Measurements from ENCODE around the gene FCRL2. TPM values are rescaled to one million over a fixed set of nuclear protein-coding genes. Genes with fewer than 3 reads are reported as not detected.

The FCRL2 gene
- polyA plus RNA-seq, 3 donors, result 0.65 TPM; not detected in 2

- peaks cover 1 to 11% (median 7%) of the 10 kb centered on the region in 3 donors for H3K27me3 Mint-ChIP-seq (ENCODE audit: low read depth in 3 of 3)
- Histone ChIP-seq H3K27me3 (ENCODE audit: control insufficient read depth in 2 of 2, insufficient read depth in 2 of 2, low read length in 2 of 2) (no peaks in the 10 kb centered on the region), H3K4me3 (replicated peaks in 1 of 3; ENCODE audit: low read depth in 2 of 3, low read length in 3 of 3) (no peak overlapping the region), H3K4me2 (replicated peaks; ENCODE audit: extremely low read depth, low read length, poor library complexity, severe bottlenecking) (no peak overlapping the region), H3K9me3 (replicated peaks in 1 of 2; ENCODE audit: control insufficient read depth in 1 of 2, insufficient read depth in 1 of 2, low read length in 2 of 2) (no peaks in the 10 kb centered on the region), H3K9ac (ENCODE audit: insufficient read depth, low read length, poor library complexity, severe bottlenecking) (no peak overlapping the region), H3K79me2 (ENCODE audit: insufficient read depth, low read length) (no peaks in the 10 kb centered on the region), H3K36me3 (replicated peaks in 1 of 2; ENCODE audit: control insufficient read depth in 1 of 2, insufficient read depth in 2 of 2, low read length in 2 of 2) (no peaks in the 10 kb centered on the region), H4K20me1 (ENCODE audit: insufficient read depth, low read length) (no peaks in the 10 kb centered on the region), H2AFZ (ENCODE audit: insufficient read depth, low read depth, low read length, poor library complexity, severe bottlenecking) (no peak overlapping the region), H3K4me1 (ENCODE audit: control insufficient read depth in 1 of 2, insufficient read depth in 2 of 2, low read length in 2 of 2) (peaks cover 27 to 30% of the 10 kb centered on the region in 2 donors), H3K27ac (ENCODE audit: low read depth in 1 of 2, low read length in 2 of 2) (no peak overlapping the region)
- 100% methylated on average over 2 of the region's 3 CpGs for WGBS (ENCODE audit: insufficient coverage)
- intact Hi-C loops (cut with micrococcal nuclease), result no loop called here
- peaks cover 29% of the 10 kb centered on the region for H3K4me1 Mint-ChIP-seq
- peaks cover 0 to 4% (median 2%) of the 10 kb centered on the region in 7 donors for H3K9me3 Mint-ChIP-seq
- no peak for TF ChIP-seq CTCF (IDR thresholded peaks at IDR 0.05)
- no peak for DNase-seq
- no peaks in the 10 kb centered on the region for H3K36me3 Mint-ChIP-seq
- H3K4me3 Mint-ChIP-seq, result no peak overlapping the region
- H3K27ac Mint-ChIP-seq, result no peak overlapping the region
Observed at GRCh38 chr1:157784801-157785200, 7.9 kb upstream of the FCRL2 start.

- peaks cover 1 to 11% (median 7%) of the 10 kb centered on the region in 3 donors for H3K27me3 Mint-ChIP-seq (ENCODE audit: low read depth in 3 of 3)
- intact Hi-C loops (cut with micrococcal nuclease), result no loop called here
- H3K4me3 Mint-ChIP-seq, result peak overlapping the region in 1 of 2 donors; percentile 46
- no peaks in the 10 kb centered on the region for H3K27me3 ChIP-seq (ENCODE audit: control insufficient read depth in 2 of 2, insufficient read depth in 2 of 2, low read length in 2 of 2)
- peaks cover 0 to 4% (median 0%) of the 10 kb centered on the region in 7 donors for H3K9me3 Mint-ChIP-seq
- H3K79me2 ChIP-seq (ENCODE audit: insufficient read depth, low read length), result no peaks in the 10 kb centered on the region
- H4K20me1 ChIP-seq (ENCODE audit: insufficient read depth, low read length), result no peaks in the 10 kb centered on the region
- H3K36me3 Mint-ChIP-seq, result no peaks in the 10 kb centered on the region
- H3K9ac ChIP-seq (ENCODE audit: insufficient read depth, low read length, poor library complexity, severe bottlenecking), result no peak overlapping the region
- WGBS (ENCODE audit: insufficient coverage), result 0% methylated on average over 1 of the region's 1 CpG
- peaks cover 27 to 30% of the 10 kb centered on the region in 2 donors for H3K4me1 ChIP-seq (ENCODE audit: control insufficient read depth in 1 of 2, insufficient read depth in 2 of 2, low read length in 2 of 2)
- H3K36me3 ChIP-seq (replicated peaks in 1 of 2; ENCODE audit: control insufficient read depth in 1 of 2, insufficient read depth in 2 of 2, low read length in 2 of 2), result no peaks in the 10 kb centered on the region
- no peaks in the 10 kb centered on the region for H3K9me3 ChIP-seq (replicated peaks in 1 of 2; ENCODE audit: control insufficient read depth in 1 of 2, insufficient read depth in 1 of 2, low read length in 2 of 2)
- peak overlapping the region in 1 of 2 donors; percentile 56 for H3K27ac ChIP-seq (ENCODE audit: low read depth in 1 of 2, low read length in 2 of 2)
- H3K4me3 ChIP-seq (replicated peaks in 1 of 3; ENCODE audit: low read depth in 2 of 3, low read length in 3 of 3), result no peak overlapping the region
- peak; percentile 37 to 66 (median 52) for DNase-seq
- H3K4me1 Mint-ChIP-seq, result peaks cover 29% of the 10 kb centered on the region
- peak overlapping the region; percentile 4 to 66 (median 41) for H3K27ac Mint-ChIP-seq
- TF ChIP-seq CTCF (IDR thresholded peaks at IDR 0.05), result no peak
- no peak overlapping the region for H3K4me2 ChIP-seq (replicated peaks; ENCODE audit: extremely low read depth, low read length, poor library complexity, severe bottlenecking)
- H2AFZ ChIP-seq (ENCODE audit: insufficient read depth, low read depth, low read length, poor library complexity, severe bottlenecking), result no peak overlapping the region
Observed at GRCh38 chr1:157782931-157783330, 6.0 kb upstream of the FCRL2 start.
